ENCODE measurements around the gene KIF5C.

Gene KIF5C

DNA sequence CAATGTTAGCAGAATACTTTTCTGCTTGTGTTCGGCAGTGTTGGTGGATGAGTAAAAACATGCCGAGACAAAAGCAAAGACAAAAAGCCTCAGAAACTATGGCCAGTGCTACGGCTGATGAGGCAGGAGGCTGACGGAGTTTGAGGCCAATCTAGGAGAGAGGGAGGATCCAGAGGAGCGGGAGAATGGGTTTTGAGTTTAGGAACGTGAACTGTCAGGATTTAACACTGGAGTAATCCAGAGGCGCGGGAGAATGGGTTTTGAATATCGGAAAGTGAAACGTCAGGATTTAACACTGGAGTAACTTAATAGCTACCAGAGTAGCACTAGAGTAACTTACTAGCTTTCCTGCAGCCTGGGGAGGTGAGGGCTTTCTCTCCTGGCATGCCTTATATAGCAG is 200.8 kb downstream of the KIF5C start:
- no peak for DNase-seq (ENCODE audit: low read depth in 2 of 2)
